GM21737 (cell line): Measurements from ENCODE around the gene TXNL4B.

ENCODE experiments used
- ATAC-seq: cut with Tn5 transposase; IDR thresholded peaks from one replicate; pipeline ENCODE4 v1.9.1; 2021; ENCODE audit warnings: mild to moderate bottlenecking, moderate library complexity; ENCODE audit not compliant: unreplicated experiment

TXNL4B gene

DNA sequence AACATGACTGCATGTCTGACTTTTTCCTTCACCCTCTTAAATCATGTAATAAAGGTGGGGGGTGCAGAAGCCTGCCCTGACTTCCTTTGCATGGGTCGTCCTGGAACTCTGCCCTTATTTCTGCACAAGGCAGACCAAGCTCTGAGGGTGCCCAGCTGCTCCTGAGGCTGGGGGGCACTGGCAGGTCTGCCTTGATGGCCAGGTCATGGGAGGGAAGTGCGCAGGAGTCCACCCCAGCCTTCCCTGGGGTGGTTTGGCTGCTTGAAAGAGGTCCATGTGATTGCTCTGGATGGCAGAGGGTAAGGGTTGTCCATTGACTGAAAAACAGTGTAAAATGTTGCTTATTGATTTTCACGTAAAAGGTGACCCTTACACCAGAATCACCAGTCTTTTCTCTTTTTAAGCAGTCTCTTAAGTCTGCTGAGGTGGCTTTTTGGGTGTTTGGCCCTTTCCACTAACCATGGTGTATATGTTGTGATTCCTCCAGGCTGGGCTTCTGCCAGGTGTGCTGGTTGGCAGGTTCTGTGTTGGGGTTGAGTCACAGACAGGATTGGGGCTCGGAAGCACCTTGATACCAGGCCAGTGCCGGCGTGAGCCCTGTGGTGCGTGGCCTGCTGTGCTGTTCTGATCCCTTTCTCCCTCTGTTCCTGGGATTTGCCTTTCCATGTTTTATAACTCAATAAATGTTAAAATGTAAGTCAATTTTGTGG, 19.6 kb upstream of the TXNL4B start:
- no peak for ATAC-seq

DNA sequence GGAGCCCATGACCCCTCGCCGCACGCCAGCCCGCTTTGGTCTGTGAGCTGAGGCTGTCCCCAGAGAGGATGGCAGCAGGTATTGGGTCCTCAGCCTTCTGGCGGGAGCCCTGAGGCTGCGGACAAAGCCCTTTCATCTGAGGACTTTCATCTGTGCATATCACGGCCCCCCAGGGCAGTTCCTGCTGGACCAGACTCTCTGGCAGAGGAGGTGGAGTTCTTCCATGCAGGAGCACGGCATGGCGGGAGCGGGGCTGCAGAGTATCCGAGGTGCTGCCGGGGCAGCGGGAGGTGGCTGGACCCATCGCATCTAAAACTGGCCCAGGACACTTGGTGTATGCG, 19.0 kb upstream of the TXNL4B start:
- ATAC-seq = no peak

DNA sequence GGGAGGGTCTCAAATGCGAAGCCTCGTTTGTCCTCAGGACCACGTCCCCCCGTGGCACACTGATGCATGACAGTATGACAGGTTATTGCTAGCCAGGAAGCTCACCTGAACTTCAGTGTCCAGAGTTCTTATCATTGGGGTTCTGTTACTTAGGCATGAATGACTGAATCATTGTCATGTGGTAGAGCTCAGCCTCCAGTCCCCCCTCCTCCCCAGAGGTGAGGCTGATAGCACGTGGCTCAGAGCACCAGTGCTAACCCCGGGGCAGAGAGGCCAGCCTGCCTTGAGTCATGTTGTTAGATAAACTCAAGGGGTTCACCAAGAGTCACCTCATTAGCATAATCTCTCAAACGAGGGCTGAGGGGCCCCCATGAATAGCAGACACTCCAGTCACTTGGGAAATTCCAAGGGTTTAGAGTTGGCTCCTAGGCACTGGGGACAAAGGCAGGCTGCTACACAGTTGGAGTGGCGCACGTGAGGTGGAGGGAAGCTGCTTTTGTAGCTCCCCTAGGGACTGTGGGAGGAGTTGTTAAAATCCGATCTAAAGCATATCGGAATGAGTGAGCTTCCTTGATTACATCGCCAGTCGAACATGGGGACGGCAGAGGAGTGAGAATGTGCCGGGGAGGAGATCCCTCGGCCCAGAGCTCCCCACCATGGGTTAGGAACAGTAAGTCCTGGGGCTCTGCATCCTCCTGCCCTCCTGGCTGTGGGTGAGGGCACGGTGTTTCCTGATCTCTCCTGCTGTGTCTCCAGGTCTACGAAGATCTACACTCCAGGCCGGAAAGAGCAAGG, 18.4 kb upstream of the TXNL4B start:
- no peak for ATAC-seq

GRCh38 chr16:72110662-72111615, 17.5 kb upstream of the TXNL4B start:
- ATAC-seq = no peak

DNA sequence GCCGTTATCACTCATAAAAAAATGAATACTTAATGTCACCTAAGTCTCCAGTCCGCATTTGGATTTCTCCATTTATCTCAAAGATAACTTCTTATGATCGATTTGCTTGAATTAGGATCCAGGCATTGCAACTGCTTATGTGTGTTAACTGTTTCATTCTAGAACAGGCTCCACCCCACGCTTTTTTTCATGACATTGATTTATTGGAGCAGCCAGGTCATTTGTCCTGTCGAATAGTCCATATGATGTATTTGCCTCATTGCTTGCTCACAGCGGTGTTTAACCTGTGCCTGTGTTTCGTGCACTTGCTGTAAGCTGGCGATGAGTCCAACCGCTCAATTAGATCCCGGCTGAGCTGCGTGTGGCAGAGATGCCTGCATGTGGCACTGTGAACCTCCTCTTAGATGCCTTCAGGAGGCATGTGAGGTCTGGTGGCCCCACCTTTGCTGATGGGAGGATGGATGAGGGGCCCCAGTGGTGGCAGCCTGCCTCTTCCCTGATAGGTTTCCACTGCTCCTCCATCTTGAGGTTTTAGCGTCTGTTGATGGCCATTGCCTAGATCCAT, 16.6 kb upstream of the TXNL4B start:
- ATAC-seq = no peak

DNA sequence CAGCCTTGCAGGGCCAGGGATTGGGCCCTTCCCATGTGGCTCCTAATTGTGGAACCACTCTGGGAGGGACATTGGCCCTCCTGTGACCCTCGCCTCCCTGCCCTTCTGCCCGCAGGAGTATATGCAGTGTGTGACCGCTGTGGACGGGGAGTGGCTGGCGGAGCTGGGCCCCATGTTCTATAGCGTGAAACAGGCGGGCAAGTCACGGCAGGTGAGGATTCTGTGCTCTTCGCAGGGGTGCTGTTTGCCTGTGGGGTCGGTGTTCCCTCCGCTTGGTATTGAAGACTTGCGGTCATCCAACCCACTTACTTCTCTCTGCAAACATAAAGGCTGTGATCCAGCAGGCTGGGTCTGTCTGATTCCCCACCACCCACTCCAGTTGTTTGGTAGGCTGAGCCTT, 15.9 kb upstream of the TXNL4B start:
- no peak for ATAC-seq

DNA sequence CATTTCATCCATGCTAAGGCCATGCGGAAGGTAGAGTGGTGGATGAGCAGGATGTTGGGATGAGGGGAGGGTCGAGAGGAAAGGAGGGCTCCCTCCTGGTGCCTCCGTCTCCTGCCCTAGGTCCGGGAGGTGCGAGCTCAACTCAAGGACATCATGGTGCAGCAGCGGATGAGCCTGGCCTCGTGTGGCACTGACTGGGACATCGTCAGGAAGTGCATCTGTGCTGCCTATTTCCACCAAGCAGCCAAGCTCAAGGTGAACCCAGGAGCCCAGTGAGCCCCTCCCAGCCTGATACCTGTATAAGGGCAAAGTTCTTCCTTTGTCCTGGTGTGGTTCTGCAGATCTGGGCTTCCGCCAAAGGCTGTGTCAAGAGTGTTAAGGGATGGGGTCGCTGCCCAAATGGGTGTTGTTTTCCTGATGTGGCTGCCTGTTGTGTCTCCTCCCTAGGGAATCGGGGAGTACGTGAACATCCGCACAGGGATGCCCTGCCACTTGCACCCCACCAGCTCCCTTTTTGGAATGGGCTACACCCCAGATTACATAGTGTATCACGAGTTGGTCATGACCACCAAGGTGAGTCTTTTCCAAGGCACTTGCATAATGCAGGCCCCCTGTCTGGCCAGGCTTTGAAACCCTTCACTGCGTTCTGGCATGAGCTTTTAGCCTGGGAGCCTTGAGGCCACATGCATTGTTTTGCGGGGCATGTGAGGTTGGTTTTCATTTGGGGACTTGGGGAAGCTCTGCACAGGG, 15.1 kb upstream of the TXNL4B start:
- ATAC-seq = no peak

- no peak for ATAC-seq
Measured at GRCh38 chr16:72107371-72107770, 14.0 kb upstream of the TXNL4B start.

- no peak for ATAC-seq
Measured at GRCh38 chr16:72105978-72106377, 12.6 kb upstream of the TXNL4B start.

GRCh38 chr16:72104905-72105304, 11.5 kb upstream of the TXNL4B start:
- ATAC-seq = no peak

DNA sequence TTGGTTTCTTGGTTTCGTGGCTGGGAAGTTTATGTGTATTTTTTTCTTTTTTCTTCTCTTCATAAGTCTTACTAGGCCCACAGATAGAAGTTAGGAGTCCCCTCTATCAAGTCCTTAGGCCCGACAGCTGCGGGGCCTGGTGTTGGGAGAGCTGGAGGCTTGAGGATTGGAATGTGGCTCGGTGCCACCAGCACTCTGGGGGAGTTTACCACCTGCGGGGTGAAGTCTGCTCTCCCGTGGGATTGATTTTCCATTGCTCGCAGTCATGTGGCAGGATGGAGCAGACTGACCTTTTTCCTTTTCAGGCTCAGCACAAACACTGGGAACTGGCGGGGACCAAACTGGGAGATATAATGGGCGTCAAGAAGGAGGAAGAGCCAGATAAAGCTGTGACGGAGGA, 7.8 kb upstream of the TXNL4B start:
- no peak for ATAC-seq

- no peak for ATAC-seq
Measured at GRCh38 chr16:72099377-72099818, 6.0 kb upstream of the TXNL4B start.

- ATAC-seq = no peak
Measured at GRCh38 chr16:72098936-72099335, 5.5 kb upstream of the TXNL4B start.

DNA sequence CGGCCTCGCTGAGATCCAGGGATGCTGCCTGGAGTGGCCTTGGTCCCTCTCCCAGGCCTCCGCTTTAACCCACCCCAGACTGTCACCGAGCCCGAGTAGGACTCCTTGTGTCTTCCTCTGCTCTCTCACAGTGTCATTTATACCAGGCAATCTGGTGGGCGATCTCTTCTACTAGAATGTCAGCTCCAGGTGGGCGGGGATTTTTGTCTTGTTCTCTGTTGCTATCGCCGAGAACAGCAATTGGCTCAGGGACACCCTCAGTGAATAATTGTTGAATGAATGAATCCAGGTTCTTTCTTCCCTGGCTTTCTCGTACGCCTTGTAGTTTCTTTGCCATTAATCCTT, 818 bp upstream of the TXNL4B start:
- no peak for ATAC-seq

DNA sequence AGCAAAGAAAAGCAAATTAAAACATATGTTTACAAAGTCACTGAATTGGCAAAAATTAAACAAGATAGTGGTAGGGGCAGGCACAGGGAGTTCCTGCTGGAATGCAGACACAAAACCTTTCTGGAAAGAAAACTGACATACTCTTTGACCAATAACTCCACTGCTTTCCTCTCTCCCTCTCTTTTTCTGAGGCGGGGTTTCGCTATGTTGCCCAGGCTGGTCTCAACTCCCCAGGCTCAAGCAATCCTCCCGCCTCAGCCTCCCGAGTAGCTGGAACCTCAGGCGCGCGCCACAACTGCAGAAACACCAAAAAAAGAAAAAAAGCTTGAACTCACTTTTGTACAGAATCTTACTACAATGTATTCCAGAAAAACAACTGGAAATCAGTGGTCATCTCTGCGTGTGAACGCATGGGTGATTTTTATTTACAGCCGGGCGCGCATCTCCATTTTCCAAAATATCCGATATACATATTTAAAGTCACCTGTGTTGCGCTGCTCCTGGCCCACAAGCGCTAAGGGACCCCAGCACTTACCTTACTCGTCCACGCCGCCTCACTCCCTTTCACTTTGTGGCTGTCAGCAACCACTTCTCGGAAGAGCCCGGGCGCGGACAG, 480 bp downstream of the TXNL4B start:
- no peak for ATAC-seq

- no peak for ATAC-seq
Measured at GRCh38 chr16:72091217-72091616, 2.2 kb downstream of the TXNL4B start.

DNA sequence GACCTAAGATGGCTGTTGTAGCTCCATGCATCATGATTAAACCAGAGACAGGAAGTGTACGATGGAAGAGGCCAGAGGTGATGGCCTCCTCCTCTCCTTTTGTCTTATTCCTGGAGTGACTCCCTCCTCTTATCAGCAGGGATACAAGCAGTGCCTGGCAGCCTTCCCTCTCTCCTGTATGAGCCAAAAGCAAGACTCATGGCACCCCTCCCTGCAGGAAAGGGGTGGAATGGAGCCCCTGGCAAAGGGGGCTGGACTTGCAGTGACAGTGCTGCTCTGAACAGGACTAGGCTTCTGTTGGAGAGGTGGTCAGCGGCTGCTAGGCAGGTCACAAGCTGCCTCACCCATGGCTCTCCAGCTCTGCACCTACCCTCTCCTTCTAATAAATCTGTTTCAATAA, 8.4 kb downstream of the TXNL4B start:
- no peak for ATAC-seq

DNA sequence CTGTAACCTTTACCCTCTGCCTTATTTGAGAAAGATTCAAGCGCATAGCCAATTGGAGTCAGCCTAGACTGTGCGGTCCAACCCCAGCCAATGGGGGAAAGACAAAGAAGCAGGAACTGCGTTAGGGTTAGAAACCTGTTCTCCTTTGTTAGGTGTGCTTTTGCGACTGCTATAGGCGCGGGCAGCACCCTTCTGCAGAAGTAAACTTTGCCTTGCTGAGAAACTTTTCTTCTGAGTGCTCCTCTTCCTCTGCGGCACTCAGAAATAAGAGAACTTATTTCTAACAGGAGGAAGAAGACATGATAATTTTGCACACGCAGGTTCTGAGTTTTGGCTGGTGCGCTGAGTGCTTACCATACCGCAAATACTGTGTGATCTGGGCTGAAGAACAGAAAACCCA, 9.0 kb downstream of the TXNL4B start:
- ATAC-seq = no peak

GRCh38 chr16:72083778-72084404, 9.5 kb downstream of the TXNL4B start:
- no peak for ATAC-seq
